ENCODE measurements around the gene TIMP3.

TIMP3 gene

GRCh38 chr22:32761251-32761903 is 40.1 kb upstream of the TIMP3 start:
- CTCF ChIA-PET, result interaction anchor here (0.8 kb wide), 1 partner anchor 101 kb away, joined by 4 read pairs; no protein-coding TSS in a partner anchor
- H3K4me1 ChIP-seq (ENCODE audit: control insufficient read depth, insufficient read depth, low read length), result no peaks in the 10 kb centered on the region
- POLR2A ChIA-PET, result no interaction called here

GRCh38 chr22:32764330-32765131 is 37.0 kb upstream of the TIMP3 start:
- H3K4me1 ChIP-seq (ENCODE audit: control insufficient read depth, insufficient read depth, low read length), result no peaks in the 10 kb centered on the region
- H3K36me3 ChIP-seq (ENCODE audit: control insufficient read depth in 2 of 2, insufficient read depth in 1 of 2, low read length in 2 of 2), result no peaks in the 10 kb centered on the region
- POLR2A ChIA-PET, result interaction anchor here (0.6 kb wide), 1 partner anchor 161 kb away, joined by 3 read pairs; no protein-coding TSS in a partner anchor
- no peak for TF ChIP-seq BCL11B (tag by site-specific recombination; IDR thresholded peaks at IDR 0.05; ENCODE audit: low read depth)
- no peak for TF ChIP-seq ZFP37 (tag by site-specific recombination; IDR thresholded peaks at IDR 0.05)
- TF ChIP-seq BCL6B (tag by site-specific recombination; IDR thresholded peaks at IDR 0.05), result no peak
- TF ChIP-seq GLIS1 (tag by site-specific recombination; IDR thresholded peaks at IDR 0.05), result no peak
- TF ChIP-seq ZNF2 (tag by site-specific recombination; IDR thresholded peaks at IDR 0.05), result no peak
- no peak for TF ChIP-seq ZNF169 (tag by site-specific recombination; IDR thresholded peaks at IDR 0.05)
- TF ChIP-seq PBX3 (CRISPR knock-in tag; IDR thresholded peaks at IDR 0.05), result no peak
- no peak for TF ChIP-seq ZNF473 (tag by site-specific recombination; IDR thresholded peaks at IDR 0.05)
- no peak for TF ChIP-seq ZNF155 (tag by site-specific recombination; IDR thresholded peaks at IDR 0.05)
- TF ChIP-seq ZNF558 (tag by site-specific recombination; IDR thresholded peaks at IDR 0.05), result no peak
- no peak for TF ChIP-seq ZNF660 (tag by site-specific recombination; IDR thresholded peaks at IDR 0.05)
- TF ChIP-seq KLF7 (tag by site-specific recombination; IDR thresholded peaks at IDR 0.05; ENCODE audit: borderline replicate concordance), result no peak
- no peak overlapping the region for H3K4me3 ChIP-seq (ENCODE audit: low read depth, low read length)
- CTCF ChIA-PET, result interaction anchor here (0.7 to 1.8 kb wide), 3 partner anchors 11 to 222 kb away, joined by 3 to 5 read pairs (median 4); no protein-coding TSS in a partner anchor
- H3K9me3 ChIP-seq (ENCODE audit: control insufficient read depth, insufficient read depth, low read depth, low read length), result no peaks in the 10 kb centered on the region
- H3K27ac ChIP-seq (ENCODE audit: extremely low read depth, low read depth, low read length), result no peak overlapping the region

More at GRCh38 chr22:32761251-32761903, 40.1 kb upstream of the TIMP3 start:
- no peak overlapping the region for H3K4me3 ChIP-seq (ENCODE audit: low read depth, low read length)
- TF ChIP-seq ZNF146 (tag by site-specific recombination; IDR thresholded peaks at IDR 0.05), result no peak
- no peak for TF ChIP-seq ZNF514 (tag by site-specific recombination; IDR thresholded peaks at IDR 0.05)
- TF ChIP-seq ZBTB6 (tag by site-specific recombination; IDR thresholded peaks at IDR 0.05), result no peak
- no peak for TF ChIP-seq ZNF704 (tag by site-specific recombination; IDR thresholded peaks at IDR 0.05)
- TF ChIP-seq OVOL3 (tag by site-specific recombination; IDR thresholded peaks at IDR 0.05), result no peak
- no peak for TF ChIP-seq ZNF423 (tag by site-specific recombination; IDR thresholded peaks at IDR 0.05)
- no peak for TF ChIP-seq ZNF623 (tag by site-specific recombination; IDR thresholded peaks at IDR 0.05)
- no peak for TF ChIP-seq ZNF664 (tag by site-specific recombination; IDR thresholded peaks at IDR 0.05)
- TF ChIP-seq ZNF488 (tag by site-specific recombination; IDR thresholded peaks at IDR 0.05), result no peak
- no peak for TF ChIP-seq ZNF394 (tag by site-specific recombination; IDR thresholded peaks at IDR 0.05; ENCODE audit: borderline replicate concordance)
- no peak for TF ChIP-seq PRDM1 (tag by site-specific recombination; IDR thresholded peaks at IDR 0.05)
- no peak for TF ChIP-seq ZNF510 (tag by site-specific recombination; IDR thresholded peaks at IDR 0.05; ENCODE audit: insufficient replicate concordance)
- no peak for TF ChIP-seq ZNF132 (tag by site-specific recombination; IDR thresholded peaks at IDR 0.05; ENCODE audit: borderline replicate concordance)
- TF ChIP-seq ZNF580 (tag by site-specific recombination; IDR thresholded peaks at IDR 0.05), result no peak
- TF ChIP-seq ZFP37 (tag by site-specific recombination; IDR thresholded peaks at IDR 0.05), result no peak
- no peak for TF ChIP-seq ZNF416 (tag by site-specific recombination; IDR thresholded peaks at IDR 0.05)
- H3K27ac ChIP-seq (ENCODE audit: extremely low read depth, low read depth, low read length), result no peak overlapping the region
- no peaks in the 10 kb centered on the region for H3K9me3 ChIP-seq (ENCODE audit: control insufficient read depth, insufficient read depth, low read depth, low read length)
- H3K36me3 ChIP-seq (ENCODE audit: control insufficient read depth in 2 of 2, insufficient read depth in 1 of 2, low read length in 2 of 2), result no peaks in the 10 kb centered on the region

Data from HEK293 (cell line).